ENCODE data around the gene LHCGR. TPM values are rescaled to one million over a fixed set of nuclear protein-coding genes. Genes with fewer than 3 reads are reported as not detected.

Gene LHCGR
- total RNA-seq, 1 experiment from 2014 or later, result not detected

- BruUV-seq (replicated peaks), result no TSS peak
- Mint-ChIP-seq H3K9me3 (ENCODE audit: unreplicated experiment) (no peaks in the 10 kb centered on the region), H3K4me1 (ENCODE audit: low read depth, unreplicated experiment) (no peaks in the 10 kb centered on the region), H3K27me3 (ENCODE audit: insufficient read depth, unreplicated experiment) (no peaks in the 10 kb centered on the region), H3K4me3 (ENCODE audit: unreplicated experiment) (no peak overlapping the region), H3K27ac (ENCODE audit: unreplicated experiment) (no peak overlapping the region), H3K36me3 (ENCODE audit: insufficient read depth, unreplicated experiment) (no peaks in the 10 kb centered on the region)
- Histone ChIP-seq H3K9me3 (no peaks in the 10 kb centered on the region), H3K4me3 (ENCODE audit: low read depth, low read length) (no peak overlapping the region), H3K4me1 (no peaks in the 10 kb centered on the region), H3K36me3 (ENCODE audit: control insufficient read depth, insufficient read depth, low read length) (no peaks in the 10 kb centered on the region), H3K27me3 (replicated peaks; ENCODE audit: control insufficient read depth, insufficient read depth, low read length) (no peaks in the 10 kb centered on the region)
- intact Hi-C loops (cut with micrococcal nuclease; ENCODE audit: unreplicated experiment), result no loop called here
- CTCF ChIA-PET, result no interaction called here
- no peak for DNase-seq
- TF ChIP-seq, protein P1, sequence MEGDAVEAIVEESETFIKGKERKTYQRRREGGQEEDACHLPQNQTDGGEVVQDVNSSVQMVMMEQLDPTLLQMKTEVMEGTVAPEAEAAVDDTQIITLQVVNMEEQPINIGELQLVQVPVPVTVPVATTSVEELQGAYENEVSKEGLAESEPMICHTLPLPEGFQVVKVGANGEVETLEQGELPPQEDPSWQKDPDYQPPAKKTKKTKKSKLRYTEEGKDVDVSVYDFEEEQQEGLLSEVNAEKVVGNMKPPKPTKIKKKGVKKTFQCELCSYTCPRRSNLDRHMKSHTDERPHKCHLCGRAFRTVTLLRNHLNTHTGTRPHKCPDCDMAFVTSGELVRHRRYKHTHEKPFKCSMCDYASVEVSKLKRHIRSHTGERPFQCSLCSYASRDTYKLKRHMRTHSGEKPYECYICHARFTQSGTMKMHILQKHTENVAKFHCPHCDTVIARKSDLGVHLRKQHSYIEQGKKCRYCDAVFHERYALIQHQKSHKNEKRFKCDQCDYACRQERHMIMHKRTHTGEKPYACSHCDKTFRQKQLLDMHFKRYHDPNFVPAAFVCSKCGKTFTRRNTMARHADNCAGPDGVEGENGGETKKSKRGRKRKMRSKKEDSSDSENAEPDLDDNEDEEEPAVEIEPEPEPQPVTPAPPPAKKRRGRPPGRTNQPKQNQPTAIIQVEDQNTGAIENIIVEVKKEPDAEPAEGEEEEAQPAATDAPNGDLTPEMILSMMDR (IDR thresholded peaks at IDR 0.05; ENCODE audit: insufficient read depth in 1 of 2, low read depth in 1 of 2, low read length in 1 of 2, severe bottlenecking in 1 of 2, unreplicated experiment in 1 of 2), result no peak
- POLR2A ChIA-PET, result no interaction called here
Observed at GRCh38 chr2:48721158-48721557, 34.4 kb downstream of the LHCGR start.

DNA sequence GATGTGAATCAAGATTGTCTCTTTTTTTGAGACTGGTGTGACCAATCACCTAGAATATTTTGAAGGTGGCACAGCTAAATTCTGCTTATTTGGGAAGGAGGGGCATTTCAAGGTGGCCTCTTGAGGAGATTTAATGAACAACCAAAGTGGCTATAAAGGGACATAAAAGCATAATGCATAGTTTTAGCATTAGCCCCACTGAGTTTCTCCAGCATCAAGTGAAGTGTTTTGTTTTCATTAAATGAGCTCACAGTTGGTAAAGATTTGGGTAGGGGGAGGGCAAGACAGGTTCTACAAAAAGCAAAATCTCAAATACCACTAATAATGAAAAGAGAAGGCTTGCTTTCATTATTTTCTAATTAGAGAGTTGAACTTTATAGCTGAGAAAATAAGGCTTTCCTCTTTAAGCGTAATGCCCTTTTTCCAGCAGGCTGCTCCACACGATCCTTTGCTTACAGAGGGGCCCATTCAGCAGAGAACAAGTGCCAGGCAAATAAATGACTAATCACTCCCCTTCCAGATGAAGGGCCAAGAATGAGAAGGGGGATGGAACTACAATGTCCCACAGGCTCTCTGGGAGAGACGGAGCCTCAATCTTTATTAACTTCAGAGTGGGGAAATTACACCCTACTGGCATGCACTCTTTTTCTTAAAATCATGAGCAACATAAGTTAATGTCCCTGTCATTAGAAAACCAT is 35.9 kb downstream of the LHCGR start:
- H3K4me1 Mint-ChIP-seq (ENCODE audit: low read depth, unreplicated experiment), result no peaks in the 10 kb centered on the region
- CTCF ChIA-PET, result interaction anchor here (0.6 kb wide), 1 partner anchor 260 kb away, joined by 3 read pairs; no protein-coding TSS in a partner anchor
- BruUV-seq (replicated peaks), result no TSS peak
- H3K27me3 Mint-ChIP-seq (ENCODE audit: insufficient read depth, unreplicated experiment), result no peaks in the 10 kb centered on the region
- Histone ChIP-seq H3K36me3 (ENCODE audit: control insufficient read depth, insufficient read depth, low read length) (no peaks in the 10 kb centered on the region), H3K4me1 (no peaks in the 10 kb centered on the region), H3K4me3 (ENCODE audit: low read depth, low read length) (no peak overlapping the region), H3K9me3 (no peaks in the 10 kb centered on the region), H3K27me3 (replicated peaks; ENCODE audit: control insufficient read depth, insufficient read depth, low read length) (no peaks in the 10 kb centered on the region)
- H3K36me3 Mint-ChIP-seq (ENCODE audit: insufficient read depth, unreplicated experiment), result no peaks in the 10 kb centered on the region
- intact Hi-C loops (cut with micrococcal nuclease; ENCODE audit: unreplicated experiment), result no loop called here
- POLR2A ChIA-PET, result no interaction called here
- H3K4me3 Mint-ChIP-seq (ENCODE audit: unreplicated experiment), result no peak overlapping the region
- no peaks in the 10 kb centered on the region for H3K9me3 Mint-ChIP-seq (ENCODE audit: unreplicated experiment)
- DNase-seq, result no peak
- TF ChIP-seq, protein P1 (IDR thresholded peaks at IDR 0.05; ENCODE audit: insufficient read depth in 1 of 2, low read depth in 1 of 2, low read length in 1 of 2, severe bottlenecking in 1 of 2, unreplicated experiment in 1 of 2), result no peak
- no peak overlapping the region for H3K27ac Mint-ChIP-seq (ENCODE audit: unreplicated experiment)

- Histone ChIP-seq H3K4me1 (no peaks in the 10 kb centered on the region), H3K36me3 (ENCODE audit: control insufficient read depth, insufficient read depth, low read length) (no peaks in the 10 kb centered on the region), H3K4me3 (ENCODE audit: low read depth, low read length) (no peak overlapping the region), H3K27me3 (replicated peaks; ENCODE audit: control insufficient read depth, insufficient read depth, low read length) (no peaks in the 10 kb centered on the region), H3K9me3 (no peaks in the 10 kb centered on the region)
- BruUV-seq (replicated peaks), result no TSS peak
- Mint-ChIP-seq H3K27me3 (ENCODE audit: insufficient read depth, unreplicated experiment) (no peaks in the 10 kb centered on the region), H3K4me1 (ENCODE audit: low read depth, unreplicated experiment) (no peaks in the 10 kb centered on the region), H3K36me3 (ENCODE audit: insufficient read depth, unreplicated experiment) (no peaks in the 10 kb centered on the region), H3K4me3 (ENCODE audit: unreplicated experiment) (no peak overlapping the region), H3K9me3 (ENCODE audit: unreplicated experiment) (no peaks in the 10 kb centered on the region), H3K27ac (ENCODE audit: unreplicated experiment) (no peak overlapping the region)
- TF ChIP-seq, protein P1 (IDR thresholded peaks at IDR 0.05; ENCODE audit: insufficient read depth in 1 of 2, low read depth in 1 of 2, low read length in 1 of 2, severe bottlenecking in 1 of 2, unreplicated experiment in 1 of 2), result no peak
- intact Hi-C loops (cut with micrococcal nuclease; ENCODE audit: unreplicated experiment), result no loop called here
- no peak for DNase-seq
- CTCF ChIA-PET, result no interaction called here
- POLR2A ChIA-PET, result no interaction called here
Observed at GRCh38 chr2:48717846-48718245, 37.7 kb downstream of the LHCGR start.
